Breast epithelium (tissue), 4 donors: Measurements from ENCODE around the gene NOSIP. TPM values are rescaled to one million over a fixed set of nuclear protein-coding genes. Genes with fewer than 3 reads are reported as not detected.
A peak's percentile ranks its signal among the peaks of the same experiment; 100 is the strongest.

Experiments
- DNase-seq, 2 donors: peaks; one replicate each; pipeline ENCODE4 v3.0.0-alpha.2; 2019; ENCODE audit warnings: low spot score in 2 of 2
- H3K27ac ChIP-seq, 2 donors: fragments of 200-600 bp; sonication (generic) in 1 of 2; one replicate each; pipeline ENCODE4 v1.5.1; 2016 to 2019; ENCODE audit warnings: mild to moderate bottlenecking in 1 of 2
- H3K27me3 ChIP-seq, 2 donors: fragments of 200-600 bp; sonication (generic) in 1 of 2; one replicate each; pipeline versions ENCODE4 v1.5.1 to v1.6.0; 2017 to 2019; ENCODE audit warnings: control low read depth in 1 of 2, mild to moderate bottlenecking in 1 of 2
- H3K36me3 ChIP-seq: fragments of 200-600 bp; one replicate; pipeline ENCODE4 v1.5.1; 2019
- H3K4me1 ChIP-seq, 2 donors: fragments of 200-600 bp; sonication (generic); one replicate each; pipeline ENCODE4 v1.5.1; 2016 to 2019; ENCODE audit warnings: control low read depth in 1 of 2
- H3K4me3 ChIP-seq, 3 donors: fragments of 200-600 bp; sonication (generic); 1 replicate in 2 of 3; 2 replicates in 1 of 3; pipeline ENCODE4 v1.5.1; 2016 to 2019; ENCODE audit warnings: mild to moderate bottlenecking in 3 of 3, moderate library complexity in 2 of 3
- H3K9me3 ChIP-seq, 2 donors: fragments of 200-600 bp; sonication (generic) in 1 of 2; one replicate each; pipeline ENCODE4 v1.5.1; 2016 to 2019; ENCODE audit warnings: control low read depth in 1 of 2
- CTCF ChIP-seq, 3 donors: fragments of 450-650 bp; IDR thresholded peaks; one replicate each; pipeline ENCODE4 v1.5.1; 2016 to 2017; ENCODE audit warnings: antibody characterized with exemption in 3 of 3, mild to moderate bottlenecking in 3 of 3, moderate library complexity in 3 of 3
- POLR2A ChIP-seq: fragments of 450-650 bp; IDR thresholded peaks from one replicate; pipeline ENCODE4 v1.6.1; 2016; ENCODE audit warnings: antibody characterized with exemption, mild to moderate bottlenecking, moderate library complexity
- POLR2AphosphoS5 ChIP-seq, 3 donors: sonication (generic); formaldehyde crosslinking; IDR thresholded peaks; one replicate each; pipeline ENCODE4 v1.6.1; 2017; ENCODE audit warnings: antibody characterized with exemption in 3 of 3
- intact Hi-C: fragments of 100-400 bp; cut with DNase I; formaldehyde crosslinking; loops from one replicate; pipeline ENCODE4 v1.15.1; 2023; ENCODE audit warnings: low total_unique reads
- total RNA-seq, 3 donors: library from RNA; depleted of rRNA; stranded (reverse); fragments of >200 nt; gene quantifications; one replicate each; pipeline ENCODE4 v1.1.0, GENCODE V29; 2016

Gene NOSIP
- total RNA-seq, 3 donors from 2014 or later: 54.7 to 60.0 (median 57.4) TPM

DNA sequence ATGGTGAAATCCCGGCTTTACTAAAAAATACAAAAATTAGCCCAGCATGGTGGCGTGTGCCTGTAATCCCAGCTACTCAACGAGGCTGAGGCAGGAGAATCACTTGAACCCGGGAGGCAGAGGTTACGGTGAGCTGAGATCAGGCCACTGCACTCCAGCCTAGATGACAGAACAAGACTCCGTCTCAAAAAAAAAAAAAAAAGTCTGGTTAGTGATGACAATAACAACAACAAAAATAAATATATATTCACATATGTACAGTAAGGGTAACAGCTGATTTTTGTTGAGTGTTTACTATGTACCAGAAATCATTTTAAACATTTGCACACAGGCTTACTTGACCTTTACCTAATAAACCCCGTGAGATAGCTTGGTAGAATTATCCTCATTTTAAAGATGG is 36.6 kb upstream of the NOSIP start:
- Histone ChIP-seq H3K27me3 (no peaks in the 10 kb centered on the region), H3K4me3 (no peak overlapping the region), H3K4me1 (no peaks in the 10 kb centered on the region), H3K27ac (no peak overlapping the region), H3K36me3 (peaks cover 7% of the 10 kb centered on the region), H3K9me3 (peaks cover 0 to 3% of the 10 kb centered on the region in 2 donors)
- intact Hi-C loops: no loop called here
- DNase-seq: no peak
- no peak for TF ChIP-seq POLR2AphosphoS5 (IDR thresholded peaks at IDR 0.05)
- TF ChIP-seq POLR2A: no peak
- no peak for TF ChIP-seq CTCF (IDR thresholded peaks at IDR 0.05)

DNA sequence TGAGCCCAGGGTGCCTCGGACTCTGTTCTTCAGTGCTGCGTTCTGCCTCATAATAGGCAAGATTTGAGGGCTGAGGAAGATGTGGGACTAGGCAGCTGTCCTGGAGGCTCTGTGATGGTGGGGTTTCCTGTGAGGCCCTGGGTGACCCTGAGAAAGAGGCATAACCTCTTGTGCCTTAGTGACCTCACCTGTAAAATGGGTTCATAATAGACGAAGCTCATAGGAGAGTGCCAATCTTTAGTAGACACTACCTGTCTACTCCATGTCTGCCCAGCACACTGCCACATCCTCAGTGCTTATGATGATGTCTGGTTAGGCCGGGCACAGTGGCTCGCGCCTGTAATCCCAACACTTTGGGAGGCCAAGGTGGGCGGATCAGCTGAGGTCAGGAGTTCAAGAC is 36.2 kb upstream of the NOSIP start:
- Histone ChIP-seq H3K36me3 (peaks cover 7% of the 10 kb centered on the region), H3K4me3 (no peak overlapping the region), H3K4me1 (no peaks in the 10 kb centered on the region), H3K9me3 (peaks cover 0 to 3% of the 10 kb centered on the region in 2 donors), H3K27ac (no peak overlapping the region), H3K27me3 (no peaks in the 10 kb centered on the region)
- intact Hi-C loops: no loop called here
- no peak for TF ChIP-seq CTCF (IDR thresholded peaks at IDR 0.05)
- TF ChIP-seq POLR2A: no peak
- TF ChIP-seq POLR2AphosphoS5 (IDR thresholded peaks at IDR 0.05): no peak
- DNase-seq: no peak

DNA sequence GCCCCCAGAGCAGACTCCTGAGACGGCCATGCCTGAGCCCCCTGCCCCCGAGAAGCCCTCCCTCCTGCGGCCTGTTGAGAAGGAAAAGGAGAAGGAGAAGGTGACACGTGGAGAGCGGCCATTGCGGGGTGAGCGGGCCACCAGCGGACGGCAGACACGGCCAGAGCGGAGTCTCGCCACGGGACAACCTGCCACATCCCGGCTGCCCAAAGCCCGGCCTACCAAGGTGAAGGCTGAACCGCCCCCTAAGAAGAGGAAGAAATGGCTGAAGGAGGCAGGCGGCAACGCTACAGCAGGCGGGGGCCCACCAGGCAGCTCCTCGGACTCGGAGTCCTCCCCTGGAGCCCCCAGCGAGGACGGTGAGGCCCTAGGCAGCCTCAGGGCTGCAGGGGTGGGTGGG is 35.5 kb upstream of the NOSIP start:
- intact Hi-C loops: no loop called here
- Histone ChIP-seq H3K27ac (no peak overlapping the region), H3K36me3 (peaks cover 7% of the 10 kb centered on the region), H3K27me3 (no peaks in the 10 kb centered on the region), H3K4me3 (no peak overlapping the region), H3K4me1 (no peaks in the 10 kb centered on the region), H3K9me3 (peaks cover 0 to 3% of the 10 kb centered on the region in 2 donors)
- no peak for DNase-seq
- TF ChIP-seq CTCF (IDR thresholded peaks at IDR 0.05): no peak
- no peak for TF ChIP-seq POLR2AphosphoS5 (IDR thresholded peaks at IDR 0.05)
- no peak for TF ChIP-seq POLR2A

DNA sequence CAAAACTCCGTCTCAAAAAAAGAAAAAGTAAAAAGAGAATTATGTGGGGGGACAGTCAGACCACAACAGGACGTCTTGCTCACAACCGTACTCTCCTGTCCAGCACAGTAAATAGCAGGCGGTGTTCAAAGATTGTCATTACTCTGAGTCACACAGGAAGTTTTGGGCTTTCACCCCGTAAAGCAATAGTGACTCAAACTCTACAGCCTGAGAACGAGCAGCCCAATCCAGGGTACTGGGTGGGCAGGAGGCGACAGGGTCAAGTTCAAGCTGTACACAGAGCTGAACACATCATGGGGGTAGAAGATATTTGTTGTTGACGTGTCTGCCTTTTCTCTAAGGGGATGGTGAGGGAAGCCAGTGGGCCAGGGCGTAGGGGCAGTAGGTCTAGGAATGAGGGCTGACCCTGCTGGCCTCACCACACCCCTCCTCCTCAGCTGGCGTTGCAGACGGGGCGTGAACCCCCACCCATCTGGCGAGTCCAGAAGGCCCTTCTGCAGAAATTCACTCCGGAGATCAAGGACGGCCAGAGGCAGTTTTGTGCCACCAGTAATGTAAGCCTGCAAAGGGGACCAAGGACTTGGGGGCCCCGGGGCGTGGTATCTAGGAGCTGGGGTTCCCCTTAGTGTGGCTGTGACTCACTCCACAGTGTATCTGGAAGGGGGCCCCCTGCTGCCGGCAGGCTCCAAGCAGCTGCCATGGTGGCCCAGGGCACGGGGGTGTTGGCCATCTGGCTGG is 33.9 kb upstream of the NOSIP start:
- TF ChIP-seq CTCF (IDR thresholded peaks at IDR 0.05) (no peak), POLR2A (no peak), POLR2AphosphoS5 (IDR thresholded peaks at IDR 0.05) (no peak)
- Histone ChIP-seq H3K9me3 (peaks cover 0 to 3% of the 10 kb centered on the region in 2 donors), H3K4me3 (no peak overlapping the region), H3K27ac (peak overlapping the region in 1 of 2 donors; percentile 20), H3K36me3 (peaks cover 7% of the 10 kb centered on the region), H3K27me3 (no peaks in the 10 kb centered on the region), H3K4me1 (no peaks in the 10 kb centered on the region)
- intact Hi-C loops: no loop called here
- no peak for DNase-seq

GRCh38 chr19:49613374-49613773 is 33.0 kb upstream of the NOSIP start:
- Histone ChIP-seq H3K36me3 (peaks cover 7% of the 10 kb centered on the region), H3K4me3 (no peak overlapping the region), H3K4me1 (no peaks in the 10 kb centered on the region), H3K27ac (peak overlapping the region in 1 of 2 donors; percentile 35), H3K9me3 (peaks cover 0 to 3% of the 10 kb centered on the region in 2 donors), H3K27me3 (no peaks in the 10 kb centered on the region)
- no peak for TF ChIP-seq CTCF (IDR thresholded peaks at IDR 0.05)
- no peak for DNase-seq
- intact Hi-C loops: no loop called here
